GM12801 (cell line): Measurements from ENCODE around the gene COL5A1.

Experiments used
- CTCF ChIP-seq: IDR thresholded peaks from one replicate; pipeline ENCODE4 v1.5.1; 2011; ENCODE audit warnings: control low read depth; ENCODE audit not compliant: insufficient read length; ENCODE audit errors: extremely low read depth

COL5A1 gene

GRCh38 chr9:134880484-134881312 is 239.1 kb downstream of the COL5A1 start, which contains the start of gene FCN2:
Gene FCN2, plus strand, starts transcription at chr9:134880810. Its CDS starts 12 bp downstream, at chr9:134880822.
- TF ChIP-seq CTCF, result no peak

- no peak for TF ChIP-seq CTCF
These were observed 239.7 kb downstream of the COL5A1 start for GRCh38 chr9:134881313-134881670.

- no peak for TF ChIP-seq CTCF
These were observed 240.7 kb downstream of the COL5A1 start for GRCh38 chr9:134882204-134882785.

GRCh38 chr9:134883040-134883782 is 241.6 kb downstream of the COL5A1 start:
- TF ChIP-seq CTCF, result no peak

- TF ChIP-seq CTCF, result no peak
These were observed 242.9 kb downstream of the COL5A1 start for GRCh38 chr9:134884492-134884891.

- no peak for TF ChIP-seq CTCF
These were observed 243.5 kb downstream of the COL5A1 start for GRCh38 chr9:134885001-134885678.
